AG09319 (cell line): ENCODE data around the gene ATG7.

ENCODE experiments used
- DNase-seq: peaks from one replicate; pipeline ENCODE4 v3.0.0-alpha.2; 2010; ENCODE audit warnings: low read depth; ENCODE audit errors: extremely low read depth
- CTCF ChIP-seq: IDR thresholded peaks from 2 replicates; pipeline ENCODE4 v1.5.1; 2011; ENCODE audit warnings: low read depth, mild to moderate bottlenecking, inconsistent platforms, low read length, moderate library complexity

ATG7 gene

GRCh38 chr3:11271986-11272904 is at the start of gene ATG7:
Gene ATG7, plus strand, starts transcription at chr3:11272397. Its CDS starts 26,299 bp downstream, at chr3:11298696.
- peak; percentile 90 for DNase-seq
- TF ChIP-seq CTCF = no peak

- no peak for DNase-seq
- no peak for TF ChIP-seq CTCF
Measured at GRCh38 chr3:11224010-11224409, 48.2 kb upstream of the ATG7 start.

DNA sequence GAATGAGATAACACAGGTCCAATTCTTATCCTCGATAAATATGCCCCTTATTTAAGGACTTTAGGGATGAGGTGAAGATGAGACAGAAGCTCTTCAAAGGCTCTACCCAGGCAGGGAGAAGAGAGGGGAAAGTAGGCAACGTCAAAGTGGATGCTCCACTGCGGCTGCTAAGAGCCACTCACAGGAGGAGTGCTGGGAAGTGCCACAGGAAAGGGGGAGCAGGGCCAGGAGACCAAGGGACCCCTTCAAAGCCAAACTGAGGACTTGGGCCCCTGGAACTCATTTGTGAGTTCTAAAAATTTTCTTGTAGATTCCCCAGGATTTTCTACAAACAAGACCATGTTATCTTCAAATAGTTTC is 47.3 kb upstream of the ATG7 start:
- DNase-seq = no peak
- TF ChIP-seq CTCF = no peak

GRCh38 chr3:11226042-11226370 is 46.2 kb upstream of the ATG7 start:
- DNase-seq = no peak
- TF ChIP-seq CTCF = no peak

DNA sequence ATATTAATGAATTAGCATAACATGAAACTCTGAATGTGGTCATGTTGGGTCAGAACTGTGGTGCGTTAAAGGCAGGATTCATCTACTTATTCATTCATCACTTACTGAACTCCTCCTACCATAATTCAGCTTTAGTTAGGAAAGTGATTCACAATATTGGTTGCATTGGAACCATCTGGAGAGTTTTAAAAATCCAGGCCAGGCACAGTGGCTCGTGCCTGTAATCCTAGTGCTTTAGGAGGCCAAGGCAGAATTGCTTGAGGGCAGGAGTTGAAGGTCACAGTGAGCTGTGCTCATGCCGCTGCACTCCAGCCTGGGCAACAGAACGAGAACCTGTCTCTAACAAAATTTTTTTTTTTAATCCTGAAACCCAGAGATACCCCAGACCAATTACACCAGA is 44.2 kb upstream of the ATG7 start:
- DNase-seq = no peak
- TF ChIP-seq CTCF = no peak

DNA sequence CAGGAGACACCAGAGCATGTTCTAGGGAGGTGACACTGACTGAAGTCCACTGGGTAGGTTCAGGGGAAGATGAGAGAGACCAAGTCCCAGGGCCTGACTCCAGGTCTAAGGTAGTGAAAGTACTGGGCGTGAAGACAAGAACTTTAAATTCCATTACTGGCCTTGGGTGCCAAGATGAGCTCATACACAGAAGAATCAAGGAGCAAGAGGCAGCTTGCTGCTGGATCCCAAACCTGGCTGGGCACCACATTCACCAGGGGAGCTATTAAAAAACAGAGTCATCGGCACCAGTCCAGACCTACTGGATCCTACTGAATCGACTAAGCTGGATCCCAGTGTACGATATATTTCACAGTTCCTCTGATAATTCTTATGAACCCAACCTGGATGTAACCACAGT is 42.1 kb upstream of the ATG7 start:
- no peak for TF ChIP-seq CTCF

DNA sequence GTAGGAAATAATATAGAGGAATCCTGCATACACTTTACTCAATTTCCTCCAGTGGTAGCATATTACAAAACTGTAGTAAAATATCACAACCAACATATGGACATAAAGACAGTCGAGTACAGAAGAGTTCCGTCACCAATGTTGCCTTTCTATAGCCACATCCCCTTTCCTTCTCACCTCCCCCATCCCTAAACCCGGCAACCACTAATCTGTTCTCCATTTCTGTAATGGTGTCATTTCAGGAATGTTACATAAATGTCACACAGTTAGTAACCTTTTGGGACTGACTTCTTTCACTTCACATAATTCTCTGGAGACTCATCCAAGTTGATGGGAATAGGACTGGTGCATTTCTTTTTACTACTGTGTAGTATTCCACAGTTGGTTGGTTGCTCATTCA is 41.4 kb upstream of the ATG7 start:
- DNase-seq = no peak
- no peak for TF ChIP-seq CTCF

More for the DNA sequence above, 42.1 kb upstream of the ATG7 start:
- DNase-seq = no peak
